Sciatic nerve (tissue), 2 donors: ENCODE data around the gene TANK. TPM values are rescaled to one million over a fixed set of nuclear protein-coding genes. Genes with fewer than 3 reads are reported as not detected.
A peak's percentile ranks its signal among the peaks of the same experiment; 100 is the strongest.
"Not testable (repeated sequence)": the region's sequence is repeated elsewhere in the genome, so short reads cannot be mapped to it uniquely, and the experiment has no call there.

ENCODE experiments used
- ATAC-seq: fragments of 200-7000 bp; cut with Tn5 transposase; one replicate; pipeline ENCODE4 v1.9.1; 2020; ENCODE audit warnings: mild to moderate bottlenecking, moderate library complexity
- DNase-seq: peaks from one replicate; pipeline ENCODE4 v3.0.0-alpha.2; 2020; ENCODE audit warnings: low spot score
- intact Hi-C: fragments of 100-400 bp; cut with DNase I; formaldehyde crosslinking; loops from one replicate; pipeline ENCODE4 v1.14.2; 2022
- total RNA-seq: library from RNA; stranded (reverse); fragmentation: NEBNext Ultra II Directional; extraction: Animal tissue kit (Norgen Biotek cat#: 25700); gene quantifications from one replicate; pipeline ENCODE4 v1.2.1, GENCODE V29; 2021
- donor health status: DM: no; HTN: no; CAD: no.
- donor health status: DM: no; HTN: no; CAD: no.

The TANK gene
- total RNA-seq, 1 donor from 2014 or later = 71.3 TPM

DNA sequence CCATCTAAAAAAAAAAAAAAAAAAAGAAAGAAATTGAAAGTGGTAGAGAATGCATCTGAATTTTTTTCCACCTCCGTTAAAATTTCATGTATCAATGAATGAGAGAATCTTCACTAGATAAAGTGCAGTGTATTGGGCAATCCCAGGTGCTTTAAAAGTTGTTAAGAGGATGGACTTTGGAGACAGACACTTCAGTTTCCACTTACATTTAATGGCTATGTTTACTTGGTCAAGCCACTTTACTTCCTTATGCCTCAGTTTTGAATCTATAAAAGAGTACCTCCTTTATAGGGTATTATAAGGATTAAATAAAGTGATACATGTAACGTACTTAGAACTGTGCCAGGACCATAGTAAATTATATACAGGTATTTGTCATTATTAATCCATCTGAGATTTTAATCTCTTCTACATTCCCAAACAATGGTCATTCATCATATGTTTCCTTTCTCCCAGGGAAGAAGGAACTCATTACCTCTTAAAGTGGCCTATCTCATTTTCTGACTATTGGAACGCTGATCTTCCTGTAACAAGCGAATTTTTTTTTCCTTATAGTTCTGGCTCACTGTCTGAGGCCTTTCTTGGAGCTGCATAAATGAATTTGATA lies 29.1 kb upstream of the TANK start:
- ATAC-seq (no peak), DNase-seq (no peak)
- intact Hi-C loops = no loop called here

DNA sequence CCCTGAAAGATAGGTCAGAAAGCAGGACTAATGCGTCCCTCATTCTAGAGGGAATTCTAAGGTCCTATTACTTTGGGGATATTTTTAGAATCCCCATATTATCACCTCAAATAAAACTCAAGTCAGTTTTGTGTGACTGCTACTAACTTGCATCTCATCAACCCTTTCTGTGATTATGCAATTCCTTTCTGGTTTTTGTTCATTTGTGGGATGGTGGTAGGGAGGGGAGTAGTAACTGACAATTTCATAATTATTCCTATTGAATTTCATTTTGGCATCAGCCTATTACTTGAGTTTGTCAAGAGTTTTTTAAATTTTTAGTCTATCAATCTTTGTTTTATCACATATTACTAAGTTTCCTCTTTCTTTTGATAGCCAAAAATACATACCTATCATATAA lies 28.4 kb upstream of the TANK start:
- intact Hi-C loops = no loop called here
- ATAC-seq = peak; percentile 44
- no peak for DNase-seq

DNA sequence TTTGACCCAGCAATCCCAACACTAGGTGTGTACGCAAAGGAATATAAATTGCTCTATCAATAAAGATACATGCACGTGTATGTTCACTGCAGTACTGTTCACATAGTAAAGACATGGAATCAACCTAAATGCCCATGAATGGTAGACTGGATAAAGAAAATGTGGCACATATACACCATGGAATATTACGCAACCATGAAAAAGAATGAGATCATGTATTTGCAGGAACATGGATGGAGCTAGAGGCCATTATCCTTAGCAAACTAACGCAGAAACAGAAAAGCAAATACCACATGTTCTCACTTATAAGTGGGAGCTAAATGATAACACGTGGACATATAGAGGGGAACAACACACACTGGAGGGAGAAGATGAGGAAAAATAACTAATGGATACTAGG lies 27.8 kb upstream of the TANK start:
- ATAC-seq, DNase-seq, intact Hi-C loops: not testable (repeated sequence)

DNA sequence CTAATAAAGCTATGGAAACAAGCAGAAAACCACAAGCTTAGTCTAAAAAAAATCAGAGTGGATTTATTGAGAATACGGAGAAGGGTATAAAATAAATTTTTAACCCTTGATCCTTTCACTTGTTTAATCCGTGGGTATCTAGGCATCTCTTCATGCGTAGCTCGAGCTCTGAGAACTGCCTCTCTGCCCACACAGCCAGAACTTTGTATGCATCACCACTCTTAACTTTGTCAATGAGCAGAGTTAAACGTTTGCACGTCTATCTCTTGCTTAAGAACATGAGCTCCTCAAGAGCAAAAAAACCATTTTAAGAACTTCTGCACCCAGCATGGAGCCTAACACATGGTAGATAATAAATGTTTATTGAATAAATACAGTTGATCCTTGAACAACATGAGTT lies 26.9 kb upstream of the TANK start:
- DNase-seq (no peak), ATAC-seq (no peak)
- intact Hi-C loops = no loop called here

DNA sequence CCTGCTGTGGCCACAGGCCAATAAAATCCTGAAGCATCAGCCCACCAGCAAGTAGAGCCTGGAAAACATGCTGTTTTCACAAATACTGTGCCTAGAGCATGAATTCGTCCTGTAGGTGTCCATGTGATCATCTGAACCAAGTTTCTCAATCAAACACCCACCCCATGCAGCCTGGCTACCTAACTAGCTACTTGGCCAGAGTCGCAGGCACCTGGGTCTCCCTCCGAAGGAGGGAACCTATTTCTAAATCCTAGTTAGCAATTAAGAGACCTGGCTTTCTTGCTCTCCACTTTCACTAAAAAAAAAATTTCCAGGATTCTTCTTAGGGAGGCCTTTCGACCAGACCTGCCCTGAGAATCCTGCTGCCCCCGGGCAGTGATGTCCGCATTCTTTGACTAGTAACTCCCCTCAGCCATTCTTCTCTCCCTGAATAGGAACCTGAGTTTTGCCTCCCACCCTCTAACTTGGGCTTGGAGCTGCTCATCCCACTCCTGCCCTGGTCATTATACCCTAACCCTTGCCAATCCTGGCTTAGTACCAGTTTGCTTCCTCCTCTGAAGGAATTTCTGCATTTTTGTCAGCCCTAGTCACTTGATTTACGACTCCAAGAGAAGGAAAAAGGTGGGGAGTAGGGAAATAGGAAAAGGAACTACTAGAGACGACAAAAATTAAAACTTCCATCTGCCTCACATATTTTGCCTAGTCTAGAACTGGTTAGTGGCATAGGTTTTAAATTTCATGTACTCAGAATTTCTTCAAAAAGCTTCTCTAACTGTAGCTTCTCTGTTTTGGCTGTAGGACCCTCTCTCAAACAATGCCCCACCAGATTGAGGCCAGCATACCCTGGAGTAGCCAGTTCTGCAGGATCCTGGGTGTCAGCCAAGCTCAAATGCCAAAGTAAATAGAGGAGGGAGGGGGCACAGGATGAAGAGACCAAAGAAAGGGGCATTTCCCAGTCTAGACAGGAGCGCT lies 25.4 kb upstream of the TANK start:
- DNase-seq = no peak
- no peak for ATAC-seq

DNA sequence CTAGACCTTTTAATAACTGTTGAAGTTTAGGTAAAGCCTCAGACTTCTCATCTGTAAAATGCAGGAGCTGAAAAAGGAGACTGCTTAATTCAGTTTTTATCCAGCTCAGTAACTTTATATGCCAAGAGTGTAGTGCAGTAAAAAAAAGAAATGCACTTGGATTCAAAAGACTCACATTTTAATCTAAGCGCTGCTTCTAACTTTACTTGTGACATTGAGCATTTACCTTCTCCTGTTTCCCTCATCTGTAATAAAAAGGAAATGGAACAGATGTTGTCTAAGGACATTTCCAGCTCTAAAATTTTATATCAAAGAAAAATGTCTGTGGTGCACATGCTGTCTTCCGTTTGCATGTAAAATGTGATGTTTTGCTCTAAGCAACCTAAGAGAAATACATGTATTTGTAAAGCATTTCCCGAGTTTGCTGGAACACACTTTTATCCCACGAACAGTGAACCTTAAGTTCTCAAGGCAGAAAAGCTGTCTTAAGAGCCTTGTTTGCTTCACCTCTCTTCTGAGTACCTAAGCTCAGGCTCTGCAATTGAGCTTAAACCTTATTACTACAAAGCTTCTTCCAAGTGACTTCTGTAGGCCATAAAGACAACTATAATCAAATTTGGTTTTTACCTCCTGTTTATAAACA lies 24.2 kb upstream of the TANK start:
- ATAC-seq (no peak), DNase-seq (no peak)
- intact Hi-C loops = no loop called here

More for the DNA sequence above, 25.4 kb upstream of the TANK start:
- intact Hi-C loops = no loop called here

DNA sequence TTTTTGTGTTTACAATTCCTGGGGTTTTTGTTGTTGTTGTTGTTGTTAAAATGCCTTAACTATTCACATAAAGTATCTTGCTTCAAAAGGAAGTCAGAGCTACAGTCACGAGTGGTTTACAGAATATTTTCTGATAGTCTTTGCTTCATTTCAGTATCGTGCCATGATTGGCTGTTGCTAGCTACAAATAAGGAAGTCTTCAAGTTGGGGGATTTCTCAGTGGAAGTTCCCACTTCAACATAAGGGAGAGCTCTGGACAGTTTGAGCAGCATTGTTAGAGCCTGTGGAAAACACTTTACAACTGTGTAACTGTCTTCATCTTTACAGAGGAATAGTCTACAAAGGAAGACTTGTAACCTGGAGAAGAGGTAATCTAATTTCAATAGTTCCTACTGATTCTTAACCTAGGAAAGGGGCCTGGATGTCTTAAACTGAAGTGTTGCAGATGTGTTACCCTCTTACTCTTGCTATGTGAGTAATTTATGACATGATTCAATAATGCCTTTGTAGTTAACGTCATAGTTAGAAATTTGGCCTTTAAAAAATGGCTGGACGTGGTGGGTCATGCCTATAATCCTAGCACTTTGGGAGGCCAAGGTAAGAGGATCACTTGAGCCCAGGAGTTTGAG lies 23.4 kb upstream of the TANK start:
- ATAC-seq = peak; percentile 72
- DNase-seq = no peak
- intact Hi-C loops = no loop called here

DNA sequence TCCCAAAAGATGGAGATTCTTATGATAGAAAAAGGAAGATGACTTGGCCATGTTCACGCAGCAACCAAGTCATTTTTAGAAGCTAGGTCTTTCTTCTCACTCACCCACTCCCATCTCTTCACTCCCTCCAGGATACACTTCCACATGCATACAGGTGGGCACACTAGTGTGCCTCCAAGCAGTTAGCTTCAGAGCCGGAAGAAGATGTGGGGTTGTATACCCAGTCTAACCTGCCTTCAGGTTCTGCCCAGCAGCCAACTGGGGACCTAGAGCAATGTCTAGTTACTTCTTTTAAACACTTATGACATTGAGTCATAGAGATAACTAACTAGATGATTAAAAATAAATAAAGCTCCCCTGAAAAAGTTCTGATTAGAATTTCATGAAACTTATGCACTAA lies 21.8 kb upstream of the TANK start:
- intact Hi-C loops = no loop called here
- ATAC-seq (no peak), DNase-seq (no peak)

DNA sequence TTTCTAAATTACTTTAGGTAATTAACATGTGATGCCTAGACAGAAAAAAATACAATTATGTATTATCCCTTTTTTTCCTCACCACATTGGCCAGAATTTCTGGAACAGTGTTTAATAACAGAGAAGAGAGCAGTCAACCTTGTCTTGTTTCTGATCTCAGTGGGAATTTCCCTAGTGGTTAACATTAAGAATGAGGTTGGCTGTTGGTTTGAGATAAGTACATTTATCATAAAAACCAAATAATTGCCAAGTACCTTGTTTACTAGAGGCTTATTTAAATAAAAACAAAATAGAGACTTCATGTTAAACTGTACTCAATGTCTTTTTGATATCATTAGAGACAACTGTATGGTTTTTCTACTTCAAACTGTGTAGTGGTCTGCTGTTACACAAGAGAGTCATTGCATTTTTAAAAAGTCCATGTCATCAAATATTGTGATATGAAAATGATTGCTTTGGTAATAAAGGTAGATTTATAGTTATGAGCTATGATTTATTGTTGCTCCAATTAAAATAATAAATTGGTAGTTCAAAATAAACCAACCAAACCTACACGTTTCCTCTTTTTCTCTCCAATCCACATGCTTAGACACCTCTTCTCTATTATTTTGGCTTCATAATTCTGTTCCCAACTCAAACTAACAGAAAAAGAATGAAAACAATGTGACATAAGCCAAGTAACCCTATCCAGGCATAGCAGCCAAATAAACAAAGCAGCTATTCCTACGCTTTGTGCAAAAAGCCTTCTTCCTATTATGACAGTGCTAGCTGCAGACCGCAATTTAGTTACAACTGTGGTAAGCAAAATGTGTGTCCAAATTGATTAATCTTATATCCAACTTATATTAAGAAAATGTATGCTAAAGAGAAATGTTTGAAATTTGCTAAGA lies 20.9 kb upstream of the TANK start:
- intact Hi-C loops = no loop called here
- DNase-seq (no peak), ATAC-seq (peak; percentile 68)

DNA sequence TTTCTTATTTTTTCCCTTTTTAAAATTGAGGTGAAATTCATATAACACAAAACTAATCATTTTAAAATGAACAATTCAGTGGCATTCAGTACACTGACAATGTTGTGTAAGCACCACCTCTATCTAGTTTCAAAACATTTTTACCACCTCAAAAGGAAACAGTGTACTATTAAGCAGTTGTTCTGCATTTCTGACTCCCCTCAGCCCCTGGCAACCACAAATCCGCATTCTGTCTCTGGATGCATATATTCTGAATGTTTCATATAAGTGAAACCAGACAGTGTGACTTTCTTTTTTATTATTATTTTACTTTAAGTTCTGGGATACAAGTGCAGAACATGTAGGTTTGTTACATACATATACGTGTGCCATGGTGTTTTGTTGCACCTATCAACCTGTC lies 19.2 kb upstream of the TANK start:
- no peak for ATAC-seq
- intact Hi-C loops = no loop called here
- no peak for DNase-seq

DNA sequence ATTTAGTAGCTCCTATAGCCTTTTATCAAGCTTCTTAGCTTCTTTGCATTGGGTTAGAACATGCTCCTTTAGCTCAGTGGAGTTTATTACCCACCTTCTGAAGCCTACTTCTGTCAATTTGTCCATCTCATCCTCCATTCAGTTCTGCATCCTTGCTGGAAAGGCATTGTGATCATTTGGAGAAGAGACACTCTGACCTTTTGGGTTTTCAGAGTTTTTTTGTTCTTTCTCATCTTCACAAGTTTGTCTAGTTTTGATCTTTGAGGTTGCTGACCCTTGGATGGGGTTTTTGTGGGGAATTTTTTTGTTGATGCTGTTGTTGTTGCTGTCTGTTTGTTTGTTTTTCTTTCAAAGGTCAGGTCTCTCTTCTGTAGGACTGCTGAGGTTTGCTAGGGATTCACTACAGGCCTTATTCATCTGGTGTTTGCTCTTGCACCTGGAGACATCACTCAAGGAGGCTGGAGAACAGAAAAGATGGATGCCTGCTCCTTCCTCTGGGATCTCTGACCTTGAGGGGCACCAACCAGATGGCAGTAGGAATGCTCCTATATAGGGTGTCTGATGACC lies 13.9 kb upstream of the TANK start:
- DNase-seq (no peak), ATAC-seq (no peak)
- intact Hi-C loops = no loop called here

DNA sequence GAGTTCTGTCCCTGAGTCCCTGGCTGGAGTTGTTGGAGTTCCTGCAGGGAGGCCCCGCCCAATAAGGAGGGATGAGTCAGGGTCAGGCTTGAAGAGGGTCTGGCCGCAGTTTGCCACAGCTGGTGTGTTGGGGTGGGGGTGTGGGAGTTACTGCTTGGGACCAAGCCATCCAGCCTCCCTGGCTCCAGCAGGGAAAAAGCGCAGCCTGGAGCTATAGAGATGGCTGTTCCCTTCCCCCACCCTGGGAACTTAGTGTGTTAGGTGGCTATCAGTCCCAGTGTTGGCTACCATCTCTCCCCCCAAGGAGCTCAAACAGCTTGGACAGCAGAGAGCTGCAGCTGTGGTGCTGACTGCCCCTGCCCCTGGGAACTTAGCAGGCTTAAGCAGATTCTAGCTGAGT lies 13.2 kb upstream of the TANK start:
- intact Hi-C loops = no loop called here
- DNase-seq = no peak
- no peak for ATAC-seq

DNA sequence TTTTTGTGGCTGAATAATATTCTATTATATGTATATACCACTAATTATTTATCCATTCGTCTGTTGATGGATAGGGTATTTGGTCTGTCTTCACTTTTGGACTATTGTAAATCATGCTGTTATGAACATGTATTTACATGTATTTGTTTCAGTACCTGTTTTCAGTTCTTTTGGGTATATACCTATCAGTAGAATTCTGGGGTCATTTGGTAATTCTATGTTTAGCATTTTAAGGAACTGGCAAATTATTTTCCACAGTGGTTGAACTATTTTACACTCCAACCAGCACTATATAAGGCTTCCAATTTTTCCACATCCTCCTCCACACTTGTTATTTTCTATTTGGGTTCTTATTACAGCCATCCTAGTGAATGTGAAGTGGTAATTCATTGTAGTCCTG lies 12.4 kb upstream of the TANK start:
- DNase-seq (no peak), ATAC-seq (no peak)
- intact Hi-C loops = no loop called here

DNA sequence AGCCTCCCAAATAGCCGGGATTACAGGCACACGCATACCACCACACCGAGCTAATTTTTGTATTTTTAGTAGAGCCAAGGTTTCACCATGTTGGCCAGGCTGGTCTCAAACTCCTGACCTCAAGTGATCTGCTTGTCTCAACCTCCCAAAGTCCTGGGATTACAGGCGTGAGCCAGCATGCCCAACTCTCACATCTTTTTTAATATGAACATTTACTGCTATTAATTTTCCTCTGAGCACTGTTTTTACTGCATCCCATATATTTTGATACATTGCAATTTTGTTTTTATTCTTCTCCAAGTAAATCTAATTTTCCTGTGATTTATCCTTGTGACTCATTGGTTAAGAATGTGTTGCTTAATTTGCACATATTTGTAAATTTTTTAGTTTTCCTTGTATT lies 9.5 kb upstream of the TANK start:
- intact Hi-C loops = no loop called here
- DNase-seq (no peak), ATAC-seq (no peak)

DNA sequence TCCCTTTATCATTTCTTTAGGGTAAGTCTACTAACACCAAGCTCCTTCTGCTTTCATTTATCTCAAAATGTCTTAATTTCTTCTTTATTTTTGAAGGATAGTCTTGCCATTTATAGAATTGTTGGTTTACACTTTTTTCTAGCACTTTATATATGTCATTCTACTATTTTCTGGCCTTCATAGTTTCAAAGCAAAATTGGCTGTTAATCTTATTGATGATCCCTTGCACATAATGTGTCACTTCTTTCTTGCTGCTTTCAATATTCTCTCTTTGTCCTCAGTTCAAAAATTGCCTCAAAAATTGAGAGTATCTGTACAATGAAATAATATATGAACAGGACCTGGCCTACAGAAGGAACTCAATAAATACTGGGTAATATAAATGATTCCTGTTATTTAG lies 7.9 kb upstream of the TANK start:
- DNase-seq (no peak), ATAC-seq (no peak)
- intact Hi-C loops = no loop called here

DNA sequence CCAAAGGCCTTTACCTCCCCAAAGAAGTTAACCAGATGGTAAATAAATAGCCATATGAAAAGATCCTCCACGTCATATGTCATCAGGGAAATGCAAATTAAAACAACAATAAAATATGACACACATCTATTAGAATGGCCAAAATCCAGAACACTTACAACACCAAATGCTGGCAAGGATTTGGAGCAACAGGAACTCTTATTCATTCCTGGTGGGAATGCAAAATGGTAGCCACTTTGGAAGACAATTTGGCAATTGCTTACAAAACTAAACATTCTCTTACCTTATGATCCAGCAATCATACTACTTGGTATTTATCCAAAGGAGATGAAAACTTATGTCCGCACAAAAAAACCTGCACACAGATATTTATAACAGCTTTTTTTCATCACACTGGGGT lies 1.3 kb upstream of the TANK start:
- no peak for DNase-seq
- intact Hi-C loops = no loop called here
- no peak for ATAC-seq

DNA sequence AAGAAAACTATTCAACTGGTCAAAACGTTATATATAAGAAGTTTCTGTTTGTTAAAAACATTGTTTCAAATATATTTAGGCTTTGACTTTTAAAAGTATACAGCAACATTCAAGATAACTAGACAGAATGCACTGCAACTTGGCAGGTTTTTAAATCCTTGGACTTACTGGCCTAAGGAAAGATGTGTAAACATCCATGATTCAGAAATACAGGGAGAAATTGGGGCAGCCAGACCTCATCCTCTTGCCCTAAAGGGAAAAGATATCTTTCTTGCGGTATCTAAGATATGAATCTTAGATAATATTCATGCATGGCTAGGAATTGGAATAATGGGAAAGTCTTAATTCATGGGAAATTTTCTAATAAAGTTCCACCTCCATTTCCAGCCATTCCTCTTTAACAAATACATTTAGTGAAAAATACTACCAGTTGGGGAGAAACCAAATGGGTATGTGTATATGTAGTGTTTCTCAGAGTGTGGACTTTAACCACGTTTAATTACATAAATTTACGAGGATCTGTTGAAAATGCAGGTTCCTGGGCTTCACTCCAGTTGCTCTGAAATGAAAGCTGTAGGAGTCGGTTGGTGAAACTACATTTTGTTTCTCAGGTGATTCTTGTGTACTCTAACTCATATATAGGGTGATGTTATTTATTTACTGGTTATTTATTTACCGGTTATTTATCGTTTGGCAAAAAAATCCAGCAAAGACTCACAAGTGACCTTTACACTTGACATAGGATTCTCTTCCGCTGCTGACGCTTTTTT lies 587 bp upstream of the TANK start:
- intact Hi-C loops = no loop called here
- DNase-seq (no peak), ATAC-seq (no peak)
